G401 (cell line): Measurements from ENCODE around the gene TMEM219. TPM values are rescaled to one million over a fixed set of nuclear protein-coding genes. Genes with fewer than 3 reads are reported as not detected.

Experiments
- DNase-seq: peaks from one replicate; pipeline ENCODE4 v3.0.0-alpha.2; 2015; ENCODE audit warnings: low spot score
- in situ Hi-C: cut with HindIII; loops from 2 replicates; pipeline ENCODE4 v1.10.0; 2016; ENCODE audit warnings: low sequenced_read_pairs, mixed read lengths
- total RNA-seq: library from RNA; depleted of rRNA; stranded (reverse); fragments of >200 nt; shearing (Covaris generic); gene quantifications from 2 replicates; pipeline ENCODE4 v1.2.3, GENCODE V29; 2014

TMEM219 gene
- total RNA-seq, 1 experiment from 2014 or later: 78.5 TPM

DNA sequence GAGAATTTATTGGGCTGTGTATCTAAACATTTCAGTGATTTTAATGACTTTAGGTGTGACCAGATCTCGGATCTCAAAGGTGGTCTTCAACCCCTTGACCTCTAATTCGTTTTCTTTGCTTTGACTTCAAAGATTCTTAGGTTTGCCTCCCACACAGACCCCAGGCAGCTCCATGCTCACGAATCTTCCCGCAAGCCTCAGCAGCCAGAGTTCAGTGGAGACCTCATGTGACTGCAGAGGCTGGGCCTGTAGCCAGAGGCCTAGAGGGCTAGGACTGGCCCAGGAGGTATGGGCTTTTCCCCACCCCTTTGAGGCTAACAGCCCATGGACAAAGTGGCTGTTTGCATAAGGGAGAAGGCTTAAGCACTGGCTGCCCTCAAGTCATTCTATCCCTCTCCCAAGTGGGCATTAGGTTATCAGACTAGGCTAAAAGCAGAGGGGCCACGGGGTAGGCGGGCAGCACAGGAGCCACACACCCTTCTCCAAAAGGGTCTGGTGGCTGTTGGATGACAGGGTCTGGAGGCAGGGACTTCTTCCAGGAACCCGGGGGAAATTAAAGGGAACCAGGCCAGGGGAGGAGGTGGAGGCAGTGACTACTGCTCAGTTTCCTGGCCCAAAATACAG lies 30.6 kb downstream of the TMEM219 start:
- in situ Hi-C loops: no loop called here
- no peak for DNase-seq

DNA sequence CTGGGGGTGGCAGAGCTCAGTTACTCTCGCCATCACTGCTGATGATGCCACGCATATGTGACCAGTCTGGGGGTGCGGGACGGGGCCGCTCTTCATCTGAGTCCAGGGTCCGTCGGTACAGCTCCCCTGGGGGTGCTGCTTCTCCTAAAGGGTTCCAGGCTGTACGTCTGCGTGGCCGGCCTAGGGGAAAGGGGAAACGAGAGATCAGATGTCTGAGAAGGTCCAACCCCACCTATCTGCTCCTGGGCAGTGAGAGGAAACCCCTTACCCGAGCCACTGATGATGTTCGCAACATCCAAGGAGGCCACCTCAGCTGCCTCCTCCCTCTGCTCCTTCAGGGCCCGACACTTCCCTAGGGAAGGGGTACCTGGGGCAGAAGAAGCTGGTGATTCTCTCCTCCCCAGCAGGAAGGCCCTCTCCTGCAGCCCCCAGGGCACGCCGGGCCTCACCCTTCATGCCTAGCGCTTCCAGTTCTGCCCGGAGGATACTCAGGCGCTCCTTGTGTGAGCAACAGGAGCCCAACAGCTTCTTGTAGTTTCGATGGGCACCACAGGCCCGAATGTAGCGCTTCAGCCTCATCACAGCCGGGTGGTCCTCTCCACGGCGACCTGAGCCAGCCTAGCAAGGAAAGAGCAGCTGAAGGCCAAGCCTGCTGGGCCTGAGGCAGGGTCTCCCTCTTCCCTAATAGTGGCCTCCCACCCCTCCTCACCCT lies 31.5 kb downstream of the TMEM219 start:
- in situ Hi-C loops: no loop called here
- no peak for DNase-seq

DNA sequence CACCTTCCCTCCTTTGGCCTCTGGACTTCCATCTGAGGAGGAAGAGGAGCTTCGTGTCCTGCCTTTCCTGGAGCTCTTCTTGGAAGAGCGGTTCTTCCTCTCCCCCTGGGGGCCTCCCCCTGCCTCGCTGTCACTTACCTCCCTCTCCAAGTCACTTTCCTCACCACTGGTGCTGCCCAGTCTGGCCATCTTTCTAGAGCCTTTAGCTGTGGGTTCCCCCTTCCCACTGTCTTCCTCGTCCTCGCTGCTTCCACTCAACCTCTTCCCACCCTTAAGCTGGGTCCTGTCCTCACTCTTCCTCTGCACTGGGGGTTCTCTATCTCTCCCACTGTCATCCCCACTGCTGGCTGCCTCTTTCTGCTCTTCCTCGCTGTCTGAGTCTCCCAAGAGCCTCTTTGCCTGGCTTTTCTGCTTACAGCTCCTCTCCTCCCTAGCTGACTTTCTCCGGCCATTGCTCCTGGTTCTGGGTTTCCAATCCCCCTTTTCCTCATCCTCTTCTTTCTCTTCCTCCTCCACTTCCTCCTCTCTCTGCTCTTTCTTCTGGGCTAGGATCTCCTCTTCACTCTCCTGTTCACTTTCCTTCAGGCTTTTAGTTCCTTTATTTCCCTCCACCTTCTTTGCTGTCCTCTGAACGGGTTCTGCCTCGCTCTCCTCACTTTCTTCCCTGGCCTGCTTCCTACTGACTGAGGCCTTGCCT lies 32.2 kb downstream of the TMEM219 start:
- no peak for DNase-seq
- in situ Hi-C loops: no loop called here

DNA sequence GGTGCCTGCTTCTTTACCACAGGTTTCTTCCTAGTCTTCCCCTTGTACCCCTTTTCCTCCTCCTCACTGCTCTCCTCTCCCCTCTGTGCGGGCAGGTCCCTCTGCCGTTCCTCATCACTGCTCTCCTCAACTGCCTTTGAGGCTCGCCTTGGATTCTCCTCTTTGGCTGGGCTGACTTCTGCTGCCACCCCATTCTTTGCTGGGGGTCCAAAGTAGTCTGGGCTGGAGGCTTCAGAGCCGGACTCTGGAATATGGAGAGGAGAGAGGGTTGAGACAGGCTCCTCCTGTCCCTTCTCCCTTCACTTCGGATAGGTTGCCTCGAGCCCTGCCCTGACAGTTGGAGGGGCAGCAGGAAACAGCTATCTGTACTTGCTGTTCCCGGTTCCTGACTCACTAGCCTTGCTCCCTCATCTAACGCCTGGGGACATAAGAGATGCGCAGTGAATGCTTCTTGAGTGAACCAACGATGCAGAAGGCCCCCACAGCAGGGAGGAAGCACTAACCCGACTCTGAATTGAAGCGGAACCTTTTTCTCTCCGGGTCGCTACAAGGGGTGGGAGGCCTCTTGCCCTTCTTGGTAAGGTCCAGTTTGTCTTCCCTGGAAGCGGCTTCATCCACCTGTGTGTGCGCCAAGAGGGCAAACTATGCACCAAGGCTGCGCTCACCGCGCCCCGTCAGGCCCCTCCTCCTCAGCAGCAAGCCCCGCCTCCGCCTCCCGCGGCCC lies 32.9 kb downstream of the TMEM219 start:
- no peak for DNase-seq
- in situ Hi-C loops: no loop called here

DNA sequence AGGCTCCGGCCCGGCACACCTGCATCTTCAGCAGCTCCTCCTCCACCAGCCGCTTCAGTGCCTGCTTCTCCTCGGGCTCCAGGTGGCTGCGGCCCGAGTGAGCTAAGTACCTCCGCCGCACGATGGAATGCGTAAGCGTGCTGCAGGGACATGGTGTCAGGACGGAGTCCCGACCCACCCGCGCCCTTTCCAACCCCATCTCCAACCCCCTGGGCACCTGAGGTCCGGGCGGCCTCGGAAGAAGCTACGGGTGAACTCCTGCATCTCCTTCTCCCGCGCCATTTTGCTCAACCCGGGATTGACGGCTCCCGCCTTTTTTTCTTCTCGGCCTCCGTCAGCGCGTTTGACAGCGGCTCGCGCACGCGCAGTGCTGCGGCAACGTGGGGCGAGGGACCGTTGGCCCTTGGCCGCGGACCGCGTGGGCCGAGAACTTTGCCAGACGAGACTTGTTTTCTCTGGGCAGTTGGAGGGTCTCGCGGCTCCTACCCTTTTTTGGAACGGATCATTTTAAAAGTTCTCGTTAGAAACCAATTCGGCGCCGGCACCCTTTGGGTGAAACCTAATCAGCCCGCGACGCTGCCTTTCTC lies 33.5 kb downstream of the TMEM219 start, which contains the start of gene HIRIP3:
Gene HIRIP3 (minus strand): TSS at position 294 of the 587 bp plus-strand sequence. CDS start 12 bp downstream, at position 282.
- peak; percentile 84 for DNase-seq
- in situ Hi-C loops: no loop called here

DNA sequence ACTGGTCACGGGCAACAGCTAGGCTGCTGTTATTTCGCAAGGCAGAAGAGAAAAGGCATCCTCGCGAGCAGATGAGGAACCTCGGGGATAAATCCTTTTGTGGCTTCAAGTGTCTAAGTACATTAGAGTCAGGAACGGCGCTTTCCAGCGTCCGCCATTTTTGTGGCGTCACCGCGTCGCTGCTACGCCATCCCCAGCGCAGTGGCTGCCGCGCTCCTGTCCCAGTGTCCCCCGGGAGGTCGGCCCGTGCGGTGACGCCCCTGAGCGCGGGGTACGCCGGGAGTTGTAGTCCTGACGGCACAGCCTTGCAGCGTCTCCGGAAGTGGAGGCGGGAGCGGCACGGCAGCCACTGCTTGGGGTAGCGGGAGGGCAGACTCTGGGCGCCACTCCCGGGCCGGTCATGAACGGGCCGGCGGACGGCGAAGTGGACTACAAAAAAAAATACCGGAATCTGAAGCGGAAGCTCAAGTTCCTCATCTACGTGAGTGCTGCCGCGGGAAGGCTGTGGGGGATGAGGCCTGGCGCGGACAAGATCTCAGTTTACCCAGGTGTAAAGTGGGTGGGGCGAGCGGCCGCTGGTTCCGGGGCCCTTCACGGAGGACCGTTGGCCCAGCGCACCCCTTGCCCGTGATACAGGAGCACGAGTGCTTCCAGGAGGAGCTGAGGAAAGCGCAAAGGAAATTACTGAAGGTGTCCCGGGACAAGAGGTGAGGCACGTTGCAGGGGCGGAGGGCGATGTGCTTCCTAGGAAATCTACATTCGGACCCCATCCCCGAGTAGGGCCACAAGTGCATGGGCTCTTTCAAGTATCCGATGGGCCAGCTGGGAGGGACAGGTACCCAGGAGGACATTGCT lies 34.3 kb downstream of the TMEM219 start, which contains the start of gene INO80E:
Gene INO80E (plus strand): TSS at position 331 of the 855 bp plus-strand sequence. CDS start 70 bp downstream, at position 401.
- in situ Hi-C loops: no loop called here
- DNase-seq: peak; percentile 97

DNA sequence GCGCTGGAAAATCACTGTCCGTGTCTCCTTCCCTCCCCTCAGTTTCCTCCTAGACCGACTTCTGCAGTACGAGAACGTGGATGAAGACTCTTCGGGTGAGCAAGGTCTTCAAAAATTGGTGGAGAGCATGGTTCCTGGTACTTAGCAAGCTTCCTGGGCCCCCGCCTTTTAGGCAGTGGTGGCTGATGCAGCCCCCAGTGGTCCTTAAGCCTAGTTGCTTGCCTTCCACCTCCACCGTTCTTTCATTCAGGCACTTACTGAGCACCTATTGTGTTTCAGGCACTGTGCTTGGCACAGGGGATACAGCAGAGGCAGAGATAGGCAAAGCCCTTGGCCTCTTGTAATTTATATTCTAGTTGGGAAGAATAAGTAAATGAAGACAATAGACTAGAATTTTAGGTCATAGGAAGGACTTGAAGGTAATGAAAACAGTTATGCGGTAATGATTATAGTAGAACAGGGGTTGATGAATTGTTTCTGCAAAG lies 34.9 kb downstream of the TMEM219 start:
- in situ Hi-C loops: no loop called here
- no peak for DNase-seq

DNA sequence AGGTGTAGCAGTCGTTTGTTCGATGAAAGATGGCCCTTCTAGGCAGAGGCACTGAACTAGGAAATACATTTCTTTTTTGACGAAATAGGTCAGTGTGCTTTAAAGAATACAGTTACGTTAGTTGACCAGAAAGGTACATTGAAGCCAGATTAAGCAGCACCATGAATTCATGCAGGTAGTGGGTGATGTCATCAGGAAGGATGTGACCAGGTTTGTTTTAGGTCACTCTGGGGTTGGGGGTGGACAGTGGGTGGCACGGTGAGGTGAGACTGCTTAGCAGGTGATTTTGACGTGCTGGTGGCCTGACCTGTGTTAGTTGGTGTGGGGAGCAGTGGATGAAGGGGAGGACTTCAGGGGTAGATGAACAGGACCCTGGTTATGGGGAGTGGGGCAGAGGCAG lies 37.7 kb downstream of the TMEM219 start:
- in situ Hi-C loops: no loop called here
- no peak for DNase-seq

DNA sequence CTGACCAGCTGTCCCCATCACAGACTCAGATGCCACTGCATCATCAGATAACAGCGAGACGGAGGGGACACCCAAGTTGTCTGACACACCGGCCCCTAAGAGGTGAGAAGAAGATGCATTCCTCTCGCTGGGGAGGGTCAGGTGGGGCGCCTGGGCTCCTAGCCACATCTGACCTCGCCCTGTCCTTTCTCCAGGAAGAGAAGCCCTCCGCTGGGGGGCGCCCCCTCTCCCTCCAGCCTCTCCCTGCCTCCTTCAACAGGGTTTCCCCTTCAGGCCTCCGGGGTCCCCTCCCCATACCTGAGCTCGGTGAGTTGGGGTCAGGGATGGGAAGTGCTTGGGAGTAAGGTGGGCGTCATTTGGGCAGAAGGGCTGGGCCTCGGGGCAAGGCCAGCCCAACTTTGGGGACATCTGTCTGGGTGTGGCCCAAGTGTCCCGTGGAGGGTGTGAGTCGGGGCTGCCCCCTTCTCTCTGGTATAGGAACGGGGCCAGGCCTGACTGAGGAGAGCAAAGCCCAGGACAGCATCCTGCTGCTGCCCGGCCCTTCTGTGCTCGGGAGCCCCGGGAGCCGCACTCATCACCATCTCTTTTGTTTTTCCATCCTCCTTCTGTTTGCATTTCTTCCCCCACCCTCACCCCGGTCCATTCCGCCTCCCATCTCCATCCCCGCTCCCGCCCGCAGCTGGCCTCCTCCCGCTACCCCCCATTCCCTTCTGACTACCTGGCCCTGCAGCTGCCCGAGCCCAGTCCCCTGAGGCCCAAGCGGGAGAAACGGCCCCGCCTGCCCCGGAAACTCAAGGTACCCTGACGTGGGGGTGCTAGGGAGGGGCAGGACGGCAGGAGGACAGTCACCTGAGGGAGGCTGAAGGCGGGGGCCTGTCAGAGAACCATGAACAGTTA lies 39.1 kb downstream of the TMEM219 start:
- no peak for DNase-seq
- in situ Hi-C loops: no loop called here

DNA sequence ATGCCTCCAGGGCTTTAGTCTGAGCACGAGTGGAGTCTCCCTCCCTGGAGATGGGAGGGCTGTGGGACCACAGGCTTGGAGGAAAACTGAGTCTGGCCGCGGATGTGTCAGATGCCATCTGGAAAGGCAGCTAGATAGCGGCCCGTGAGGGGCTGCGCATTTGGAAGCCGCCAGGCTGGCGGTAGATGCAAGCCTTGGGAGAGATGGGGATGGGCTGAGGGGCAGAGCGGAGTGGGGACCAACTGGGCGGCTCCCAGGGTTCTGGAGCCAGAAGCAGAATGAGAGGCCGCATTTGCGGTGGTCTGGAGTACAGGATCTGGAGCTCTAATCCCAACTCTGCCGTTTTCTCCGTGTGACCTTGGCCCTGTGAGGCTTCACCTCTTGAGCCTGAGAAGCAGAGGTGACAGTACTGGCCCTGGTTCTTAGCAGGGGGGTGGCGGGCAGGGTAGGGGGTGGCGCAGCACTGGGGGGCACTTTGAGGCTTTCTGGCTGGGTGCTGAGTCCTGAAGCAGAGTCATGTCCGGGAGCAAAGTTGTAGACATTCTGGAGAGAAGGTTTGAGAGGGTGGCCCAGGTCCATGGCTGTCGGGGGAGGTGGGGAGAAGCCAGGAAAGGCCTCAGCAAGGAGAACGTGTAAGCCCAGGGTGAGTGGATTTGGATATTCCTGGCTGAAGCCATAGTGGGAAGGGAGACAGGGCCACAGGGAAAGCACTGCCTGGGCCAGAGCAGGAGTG lies 40.9 kb downstream of the TMEM219 start:
- DNase-seq: no peak
- in situ Hi-C loops: no loop called here

DNA sequence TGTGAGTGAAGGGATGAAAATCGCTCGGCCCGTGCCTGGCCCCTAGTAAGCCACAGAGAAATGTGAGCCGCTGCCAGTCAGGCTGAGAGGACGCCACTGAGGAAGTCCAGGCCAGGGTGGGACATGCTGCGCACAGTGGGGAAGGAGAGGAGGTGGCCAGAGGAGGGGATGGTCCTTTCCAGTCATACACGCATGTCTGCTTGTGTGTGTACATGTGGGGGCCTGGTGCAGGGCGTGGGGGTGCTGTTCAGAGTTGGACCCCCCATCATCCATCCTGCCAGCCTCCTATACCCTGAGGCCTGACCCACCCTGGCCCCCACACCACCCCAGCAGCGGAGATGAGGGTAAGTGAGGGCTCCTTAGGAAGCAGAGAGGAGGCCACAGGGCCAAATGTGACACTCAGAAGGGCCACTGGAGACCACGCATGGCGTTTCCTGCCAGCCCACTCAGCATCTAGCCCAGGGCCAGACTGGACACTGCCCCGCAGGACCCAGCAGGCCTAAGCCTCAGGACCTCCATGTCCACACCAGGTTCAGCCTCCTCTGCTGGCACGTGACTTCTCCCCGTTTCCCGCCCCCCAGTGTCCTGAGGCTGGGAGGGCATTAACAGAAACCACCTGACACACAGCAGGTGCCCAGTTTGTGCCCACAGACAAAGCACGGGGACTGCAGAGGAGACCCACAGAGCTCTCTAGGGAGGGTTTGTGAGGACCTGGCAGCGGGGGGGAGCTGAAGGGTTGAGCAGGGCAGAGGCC lies 42.0 kb downstream of the TMEM219 start:
- in situ Hi-C loops: no loop called here
- no peak for DNase-seq

DNA sequence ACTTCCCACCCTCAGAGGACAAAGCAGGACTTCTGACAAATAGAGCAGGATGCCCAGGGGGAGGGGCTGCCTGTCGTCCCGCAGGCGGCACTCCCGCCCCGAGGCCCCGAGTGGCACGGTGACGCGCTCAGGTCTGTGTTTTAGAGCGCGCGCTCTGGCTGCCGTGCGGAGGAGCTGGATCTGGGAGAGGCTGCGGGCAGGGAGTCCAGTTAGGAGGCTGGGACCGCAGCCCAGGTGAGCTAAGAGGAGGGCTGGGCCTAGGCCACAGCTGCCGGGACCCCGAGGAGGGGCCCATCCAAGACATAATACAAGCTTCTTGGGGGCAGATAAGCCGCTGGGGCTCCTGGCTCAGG lies 42.5 kb downstream of the TMEM219 start:
- peak; percentile 47 for DNase-seq
- in situ Hi-C loops: no loop called here

DNA sequence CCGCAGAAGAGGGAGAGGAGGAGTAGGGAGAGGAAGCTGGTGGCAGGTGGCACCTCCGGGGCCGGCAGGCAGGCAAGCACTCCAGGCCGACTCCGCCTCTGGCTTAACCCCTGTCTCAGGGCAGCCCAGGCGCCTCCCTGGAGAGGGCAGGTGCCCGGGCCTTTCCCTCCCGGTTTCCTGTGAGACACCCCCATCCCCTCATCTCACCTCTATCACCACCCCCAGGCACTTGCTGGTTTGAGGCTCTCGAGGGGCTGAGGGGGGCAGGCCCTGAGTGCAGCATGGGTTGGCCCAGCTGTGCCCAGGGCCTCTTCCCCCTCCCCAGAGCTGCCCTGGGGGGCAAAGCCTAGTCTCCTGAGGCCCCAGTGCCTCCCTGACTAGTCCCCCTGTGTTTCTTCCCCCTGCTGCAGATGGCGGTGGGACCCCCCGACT lies 42.9 kb downstream of the TMEM219 start:
- in situ Hi-C loops: no loop called here

DNA sequence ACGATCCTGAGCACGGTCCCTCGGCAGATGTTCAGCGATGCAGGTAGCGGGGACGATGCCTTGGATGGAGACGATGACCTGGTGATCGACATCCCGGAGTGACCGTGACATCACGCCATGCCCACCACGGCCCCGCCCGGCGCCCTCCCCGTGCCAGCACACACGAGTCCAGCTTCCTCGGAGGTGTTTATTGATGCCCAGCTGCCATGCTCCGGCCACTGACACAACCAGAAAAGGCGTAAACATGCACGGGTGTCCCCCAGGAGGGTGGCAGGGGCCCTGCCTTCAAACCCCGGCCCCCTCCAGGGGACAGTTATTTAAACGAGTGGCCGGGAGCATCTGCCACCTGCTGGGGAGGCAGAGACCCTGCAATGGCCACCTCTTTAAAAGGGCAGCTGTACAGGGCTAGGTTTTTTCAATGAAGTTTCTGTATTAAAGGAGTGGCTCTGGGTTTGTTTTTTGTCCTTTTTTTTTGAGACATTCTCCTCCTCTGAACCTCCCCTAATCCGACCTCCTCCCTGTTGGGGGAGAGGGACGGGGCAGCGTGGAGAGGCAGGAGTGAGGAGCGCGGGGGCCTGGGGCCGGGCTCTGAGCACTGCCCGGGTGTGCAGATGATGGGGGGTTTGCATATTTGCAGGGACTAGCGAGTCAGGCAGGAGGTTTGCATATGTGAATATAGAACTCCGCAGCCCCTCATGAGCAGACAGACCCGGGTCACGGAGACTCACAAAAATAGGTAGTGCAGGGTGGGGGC lies 43.6 kb downstream of the TMEM219 start:
- in situ Hi-C loops: no loop called here
- peak; percentile 34 for DNase-seq

More for the DNA sequence above, 42.9 kb downstream of the TMEM219 start:
- peak; percentile 41 for DNase-seq

DNA sequence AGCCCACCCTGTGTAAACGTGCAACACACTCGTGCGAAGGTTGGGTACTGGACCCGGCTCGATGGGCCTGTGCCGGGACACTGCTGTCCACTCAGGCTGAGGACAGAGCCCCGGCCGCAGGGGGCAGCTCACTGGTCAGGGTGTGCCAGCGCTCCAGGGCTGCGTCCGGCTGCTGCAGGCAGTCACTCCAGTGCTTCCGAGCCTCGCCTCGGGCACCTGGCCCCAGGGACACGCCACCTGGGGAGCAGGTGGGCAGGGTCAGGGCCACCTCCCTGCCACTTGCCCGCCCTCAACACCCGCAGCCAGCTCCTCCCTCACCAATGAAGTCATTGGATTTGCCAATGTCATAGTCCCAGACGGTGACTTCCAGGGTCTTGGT lies 44.2 kb downstream of the TMEM219 start:
- in situ Hi-C loops: no loop called here
- no peak for DNase-seq
